ENCODE measurements around the gene TBL1X. TPM values are rescaled to one million over a fixed set of nuclear protein-coding genes. Genes with fewer than 3 reads are reported as not detected.
"Not testable (repeated sequence)": the region's sequence is repeated elsewhere in the genome, so short reads cannot be mapped to it uniquely, and the experiment has no call there.

TBL1X gene
- total RNA-seq, 2 donors from 2014 or later: 25.5 to 49.3 TPM

DNA sequence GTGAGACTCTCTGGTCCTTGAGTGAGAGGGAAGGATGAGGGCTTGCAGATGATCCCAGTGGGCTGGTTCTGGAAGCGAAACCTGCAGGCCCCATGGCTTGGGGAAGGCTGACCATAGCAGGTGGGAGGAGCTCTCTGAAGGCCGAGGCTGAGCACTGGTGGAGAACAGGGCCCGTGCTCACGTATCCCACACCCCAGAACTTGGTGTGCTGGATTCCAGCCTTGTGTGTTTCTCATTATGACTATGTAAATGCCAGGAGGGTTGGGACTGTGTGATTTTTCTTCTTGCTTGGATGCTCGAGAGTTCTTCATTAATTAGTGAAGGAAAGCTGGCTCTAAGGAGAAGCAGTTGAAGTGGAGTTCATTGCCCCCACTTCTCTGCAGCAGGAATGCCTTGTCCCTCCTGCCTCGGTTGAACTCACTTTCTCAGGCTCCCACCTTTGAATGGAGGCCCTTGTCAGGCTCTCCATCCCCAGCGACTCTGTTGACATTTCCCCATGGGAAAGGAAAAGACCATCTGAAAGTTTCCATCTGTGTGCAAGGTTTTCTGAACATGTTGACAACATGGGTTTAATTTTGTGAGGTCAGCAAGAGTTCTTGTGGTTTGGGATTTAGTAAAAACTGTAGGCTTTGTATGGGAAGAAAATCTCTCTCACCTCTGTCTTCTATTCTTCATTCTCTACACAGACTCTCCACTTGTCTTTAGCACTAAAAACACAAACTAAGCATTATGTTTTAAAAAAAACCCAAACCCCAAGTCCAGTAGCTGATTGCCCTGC is 57.7 kb downstream of the TBL1X start:
- DNase-seq (ENCODE audit: low spot score): no peak
- intact Hi-C loops (cut with DNase I): no loop called here

DNA sequence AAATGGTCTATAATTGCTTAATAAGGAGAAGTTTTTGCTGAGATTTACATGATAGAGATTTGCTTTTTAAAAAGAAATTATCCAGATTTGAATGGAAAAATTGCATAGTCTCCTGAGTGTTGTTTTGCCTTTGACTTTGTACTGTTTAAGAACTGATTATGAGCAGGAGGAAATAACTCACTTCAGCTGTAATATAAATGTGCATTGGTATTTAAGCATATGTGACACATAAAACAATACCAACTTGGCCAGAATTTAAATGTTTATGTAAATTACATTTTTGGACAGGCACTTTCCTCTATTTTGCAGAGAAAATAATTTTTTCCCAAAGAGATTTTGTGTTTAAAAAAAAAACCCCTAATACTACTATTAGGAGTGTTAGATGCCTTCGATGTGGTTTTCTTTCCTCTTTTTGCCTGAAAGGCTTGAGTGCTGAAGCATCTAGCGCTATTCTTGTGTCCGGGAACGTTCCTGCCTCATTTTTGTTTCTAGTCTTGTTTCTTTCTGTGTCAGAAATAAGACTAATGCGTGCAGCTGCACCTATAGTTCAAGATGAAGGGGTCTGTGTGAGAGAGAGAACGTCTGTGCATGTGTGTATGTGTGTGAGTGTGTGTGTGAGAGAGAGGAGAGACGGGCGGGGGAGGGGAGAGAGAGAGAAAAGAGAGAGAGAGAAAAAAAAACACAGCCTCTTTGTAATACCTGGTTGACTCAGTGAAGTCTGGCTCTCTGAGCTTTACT is 60.8 kb downstream of the TBL1X start:
- intact Hi-C loops (cut with DNase I): no loop called here
- no peak for DNase-seq (ENCODE audit: low spot score)

DNA sequence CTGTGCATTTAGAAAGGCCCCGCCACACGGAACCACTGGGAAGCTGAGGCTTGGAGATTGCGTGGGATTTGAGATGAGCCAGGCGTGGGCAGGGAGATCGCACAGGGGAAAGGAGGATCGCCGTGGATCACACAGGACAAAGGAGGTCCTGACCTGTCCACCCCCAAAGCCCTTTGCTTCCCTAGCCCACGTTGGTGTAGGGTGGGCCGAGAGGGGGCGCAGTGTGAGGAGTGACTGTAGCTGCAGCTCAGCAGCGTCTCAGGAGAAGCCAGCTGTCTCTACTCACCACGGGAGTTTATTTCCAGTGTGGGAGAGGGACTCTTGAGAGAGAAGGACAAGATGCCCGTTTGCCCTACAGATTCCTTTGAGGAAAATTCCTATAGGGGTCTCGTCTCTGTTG is 62.1 kb downstream of the TBL1X start:
- DNase-seq (ENCODE audit: low spot score): no peak
- intact Hi-C loops (cut with DNase I): no loop called here

DNA sequence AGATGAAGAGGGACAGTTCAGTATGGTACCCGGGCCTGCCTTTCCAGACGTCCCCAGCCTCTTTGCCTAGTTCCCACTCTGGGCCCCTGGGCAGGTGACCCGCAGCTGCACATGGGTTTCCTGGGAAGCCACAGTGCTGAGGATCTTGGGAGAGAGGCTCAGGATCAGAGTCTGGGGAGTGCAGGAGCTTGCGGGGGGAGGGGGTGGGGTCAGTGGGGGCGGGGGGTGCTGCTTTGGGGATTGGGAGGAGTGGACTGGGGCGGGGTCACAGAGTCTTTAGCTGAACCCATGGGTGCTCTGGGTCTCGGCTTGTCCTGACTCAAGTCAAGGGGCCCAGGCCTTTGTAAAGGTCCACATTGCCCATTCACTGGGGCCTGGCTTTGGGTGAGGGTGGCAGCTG is 63.6 kb downstream of the TBL1X start:
- intact Hi-C loops (cut with DNase I): no loop called here
- DNase-seq (ENCODE audit: low spot score): no peak

- no peak for DNase-seq (ENCODE audit: low spot score)
- intact Hi-C loops (cut with DNase I): loop anchor here in 1 of 2 donors (1.0 kb wide), 1 partner anchor 42 kb away; no protein-coding TSS in a partner anchor
Observed at GRCh38 chrX:9529223-9529622, 64.4 kb downstream of the TBL1X start.

DNA sequence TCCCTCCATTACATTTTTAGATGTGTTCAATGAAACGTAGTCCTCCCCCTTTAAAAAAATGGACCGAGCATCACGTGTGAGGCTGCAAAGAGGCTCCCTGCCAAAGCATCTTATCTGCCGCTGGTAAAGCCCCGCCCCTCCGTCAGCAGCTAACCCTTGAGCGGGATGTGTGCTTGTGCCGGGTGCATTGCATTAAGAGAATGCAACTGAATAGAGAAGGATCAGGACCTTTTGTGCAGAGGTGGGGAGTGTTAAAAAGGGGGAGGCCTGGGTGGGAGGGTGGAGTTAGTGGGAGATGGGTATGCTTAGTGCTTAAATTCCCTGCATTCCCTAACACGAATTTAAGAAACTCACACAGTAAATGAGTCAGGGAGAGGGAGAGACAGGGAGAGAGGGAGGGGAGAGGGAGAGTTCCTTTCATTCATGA is 66.0 kb downstream of the TBL1X start:
- intact Hi-C loops (cut with DNase I): no loop called here
- peak; percentile 90 for DNase-seq (ENCODE audit: low spot score)

DNA sequence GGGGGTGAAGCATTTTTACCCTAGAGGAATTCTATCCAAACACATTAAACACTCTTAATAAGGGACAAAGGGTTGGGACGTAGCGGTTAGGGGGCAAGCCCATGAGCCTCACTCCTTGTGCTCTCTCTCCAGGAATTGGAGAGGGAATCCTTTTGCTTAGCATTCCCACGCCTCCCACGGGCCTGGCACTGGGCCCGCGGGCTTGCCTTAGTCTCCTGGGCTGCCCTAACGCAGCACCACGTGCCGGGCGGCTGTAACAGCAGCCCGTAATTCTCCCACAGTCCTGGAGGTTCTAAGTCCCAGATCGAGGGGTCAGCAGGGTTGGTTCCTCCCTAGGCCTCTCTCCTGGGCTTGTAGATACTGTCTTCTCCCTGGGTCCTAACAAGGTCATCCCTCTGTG is 67.5 kb downstream of the TBL1X start:
- intact Hi-C loops (cut with DNase I): no loop called here
- no peak for DNase-seq (ENCODE audit: low spot score)

GRCh38 chrX:9533611-9534010 is 68.8 kb downstream of the TBL1X start:
- intact Hi-C loops (cut with DNase I): no loop called here
- DNase-seq (ENCODE audit: low spot score): no peak

GRCh38 chrX:9534686-9535085 is 69.8 kb downstream of the TBL1X start:
- intact Hi-C loops (cut with DNase I): no loop called here
- DNase-seq (ENCODE audit: low spot score): no peak

DNA sequence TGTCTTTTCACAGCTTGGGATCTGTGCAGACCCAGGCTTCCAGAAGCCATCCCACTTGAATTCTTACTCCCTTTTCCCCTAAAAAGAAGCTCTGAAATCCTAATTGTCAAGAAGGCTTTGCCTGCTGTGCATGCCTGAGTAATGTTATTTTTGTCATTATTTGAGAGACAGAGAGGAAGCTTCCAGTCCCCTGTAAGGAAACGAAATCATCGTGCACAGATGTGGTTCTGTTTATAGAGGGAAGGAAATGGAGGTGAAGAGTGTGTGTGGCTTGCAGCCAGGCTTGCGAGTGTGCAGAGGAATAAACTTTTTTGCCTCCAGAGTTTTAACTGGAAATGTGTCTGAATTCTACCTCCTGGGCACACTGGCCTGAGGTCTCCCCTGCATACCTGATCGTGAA is 70.2 kb downstream of the TBL1X start:
- no peak for DNase-seq (ENCODE audit: low spot score)
- intact Hi-C loops (cut with DNase I): no loop called here

GRCh38 chrX:9536156-9536555 is 71.3 kb downstream of the TBL1X start:
- intact Hi-C loops (cut with DNase I); DNase-seq (ENCODE audit: low spot score): not testable (repeated sequence)

DNA sequence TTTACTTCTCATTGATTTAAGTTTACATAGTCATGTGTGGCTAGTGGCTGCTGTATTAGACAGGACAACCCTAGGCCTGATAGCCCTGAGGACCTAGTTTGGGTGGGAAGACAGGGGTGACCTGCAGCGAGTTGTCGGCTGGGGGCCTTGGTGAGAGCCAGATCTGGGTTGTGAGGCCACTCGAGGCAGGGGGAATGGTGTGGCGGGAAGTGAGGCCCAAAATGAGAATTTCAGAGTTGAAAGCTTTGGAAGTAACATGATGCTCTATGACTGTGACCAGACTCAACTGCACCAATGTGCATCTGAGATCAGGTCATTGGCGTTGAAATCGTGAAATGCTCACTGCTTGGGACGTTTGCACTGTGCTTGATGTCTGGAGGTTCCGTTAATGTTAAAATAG is 72.9 kb downstream of the TBL1X start:
- intact Hi-C loops (cut with DNase I): no loop called here
- DNase-seq (ENCODE audit: low spot score): no peak

GRCh38 chrX:9538544-9539045 is 73.7 kb downstream of the TBL1X start:
- no peak for DNase-seq (ENCODE audit: low spot score)
- intact Hi-C loops (cut with DNase I): no loop called here

DNA sequence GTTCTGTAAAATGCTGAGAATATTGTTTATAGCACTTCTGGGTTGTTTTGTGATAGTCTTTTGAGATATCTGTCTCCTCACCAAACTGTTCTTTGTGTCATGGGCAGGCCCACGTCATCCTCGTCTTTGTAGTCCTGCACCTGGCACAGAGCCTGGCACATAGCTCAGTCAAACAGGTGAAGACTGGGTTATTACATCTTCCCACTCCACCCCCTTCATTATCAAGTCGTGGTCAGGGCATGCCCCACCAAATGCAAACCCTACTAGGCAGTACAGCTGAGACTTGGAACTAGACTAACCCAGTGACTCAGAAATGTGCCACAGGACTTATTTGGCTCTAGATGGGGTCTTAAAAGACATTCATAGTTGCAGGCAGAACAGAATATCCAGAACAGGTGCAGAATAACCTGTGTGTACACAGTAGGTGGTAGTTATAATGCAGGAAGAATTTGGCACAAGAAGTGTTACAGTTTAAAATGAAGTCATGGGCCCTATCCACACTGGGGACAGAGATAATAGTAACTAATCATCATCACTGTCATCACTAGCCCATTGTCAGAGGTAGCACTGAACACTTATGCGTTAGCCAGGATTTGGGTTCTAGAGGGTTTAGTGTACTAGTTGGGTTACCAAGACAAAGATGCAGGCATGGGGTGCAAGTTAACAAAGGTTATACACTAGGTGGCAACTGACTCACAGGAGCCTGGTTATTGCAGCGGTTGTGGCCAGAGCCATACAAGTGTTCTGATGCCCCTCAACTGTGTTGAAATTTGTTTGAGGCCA is 74.9 kb downstream of the TBL1X start:
- intact Hi-C loops (cut with DNase I): no loop called here
- no peak for DNase-seq (ENCODE audit: low spot score)

- no peak for DNase-seq (ENCODE audit: low spot score)
- intact Hi-C loops (cut with DNase I): no loop called here
Observed at GRCh38 chrX:9542106-9542760, 77.4 kb downstream of the TBL1X start.

DNA sequence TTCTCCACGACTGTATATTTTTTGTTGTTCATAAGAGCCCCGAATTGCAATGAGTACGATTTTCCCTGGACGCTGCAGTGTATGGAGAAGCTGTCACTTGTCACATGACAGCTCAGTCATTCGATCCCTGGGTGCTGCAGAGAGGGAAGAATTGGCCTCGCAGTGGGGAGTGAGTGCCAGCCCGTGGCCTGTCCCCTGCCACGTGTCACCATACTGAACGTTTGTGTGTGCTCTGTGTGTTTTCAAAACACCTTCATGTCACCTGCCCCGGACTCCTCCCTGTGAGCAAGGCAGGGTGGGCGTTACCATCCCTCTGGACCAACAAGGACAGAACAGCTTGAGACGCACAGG is 77.9 kb downstream of the TBL1X start:
- intact Hi-C loops (cut with DNase I): no loop called here
- no peak for DNase-seq (ENCODE audit: low spot score)

DNA sequence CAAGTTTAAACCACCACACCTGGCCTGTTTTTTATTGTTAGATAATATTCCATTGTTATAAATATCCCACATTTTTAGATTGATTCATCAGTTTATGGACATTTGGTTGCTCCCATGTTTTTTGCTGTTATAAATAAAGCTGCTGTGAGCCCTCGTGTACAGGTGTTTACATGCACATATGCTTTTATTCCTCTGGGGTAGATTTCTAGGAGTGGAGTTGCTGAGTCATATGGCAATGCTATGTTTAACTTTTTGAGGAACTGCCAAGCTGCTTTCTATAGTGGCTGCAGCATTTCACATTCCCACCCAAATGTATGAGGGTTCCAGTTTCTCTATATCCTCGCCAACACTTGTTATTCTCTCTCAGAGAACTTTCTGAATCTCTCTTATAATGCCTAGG is 90.5 kb downstream of the TBL1X start:
- DNase-seq (ENCODE audit: low spot score): no peak
- intact Hi-C loops (cut with DNase I): no loop called here

GRCh38 chrX:9557091-9557490 is 92.2 kb downstream of the TBL1X start:
- intact Hi-C loops (cut with DNase I): no loop called here
- no peak for DNase-seq (ENCODE audit: low spot score)

GRCh38 chrX:9557521-9557920 is 92.7 kb downstream of the TBL1X start:
- DNase-seq (ENCODE audit: low spot score): no peak
- intact Hi-C loops (cut with DNase I): no loop called here

DNA sequence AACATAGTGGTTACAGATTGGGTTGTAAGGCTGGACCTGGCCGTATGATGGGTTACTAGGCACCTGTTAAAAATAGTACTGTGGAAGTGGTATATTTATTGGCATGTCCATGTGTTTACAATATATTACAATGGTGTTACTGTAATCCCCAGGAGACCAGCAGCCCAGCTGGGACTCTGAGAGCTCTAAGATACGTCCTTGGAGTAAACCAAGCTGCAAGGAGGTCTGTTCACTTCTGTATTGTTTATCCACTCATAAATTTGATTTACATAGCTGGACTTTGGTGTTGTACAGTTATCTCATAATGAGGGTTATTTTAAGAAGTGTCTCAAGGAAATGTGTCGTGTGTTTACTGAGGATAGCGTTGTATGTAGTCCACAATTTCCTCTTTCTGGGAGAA is 93.8 kb downstream of the TBL1X start:
- intact Hi-C loops (cut with DNase I): no loop called here
- no peak for DNase-seq (ENCODE audit: low spot score)

Measured in posterior vena cava (tissue), 2 donors.